ENCODE results near the gene NTSR1. TPM values are rescaled to one million over a fixed set of nuclear protein-coding genes. Genes with fewer than 3 reads are reported as not detected.
A peak's percentile ranks its signal among the peaks of the same experiment; 100 is the strongest.

NTSR1 gene
- total and polyA plus RNA-seq, 2 of the 13 experiments (the other 11 are each of a cell fraction or from before 2014, with no cell fraction given), result 0.09 to 0.12 TPM

GRCh38 chr20:62782149-62782892 lies 73.7 kb downstream of the NTSR1 start (continued):
- TF ChIP-seq HMGXB4 (CRISPR knock-in tag; IDR thresholded peaks at IDR 0.05; ENCODE audit: borderline replicate concordance in 1 of 2, low read depth in 1 of 2), result no peak
- TF ChIP-seq NRL (CRISPR knock-in tag; IDR thresholded peaks at IDR 0.05; ENCODE audit: borderline replicate concordance), result no peak
- TF ChIP-seq PREB (CRISPR knock-in tag; IDR thresholded peaks at IDR 0.05), result no peak
- TF ChIP-seq ZNF280D (CRISPR knock-in tag; IDR thresholded peaks at IDR 0.05), result no peak
- TF ChIP-seq BATF2 (CRISPR knock-in tag; IDR thresholded peaks at IDR 0.05), result no peak
- TF ChIP-seq CCDC6 (CRISPR knock-in tag; IDR thresholded peaks at IDR 0.05), result no peak
- TF ChIP-seq ZNF207 (IDR thresholded peaks at IDR 0.05; ENCODE audit: borderline replicate concordance), result no peak
- no peak for TF ChIP-seq WIZ (CRISPR knock-in tag; IDR thresholded peaks at IDR 0.05)
- no peak for TF ChIP-seq U2AF2 (IDR thresholded peaks at IDR 0.05; ENCODE audit: low read depth, low read length)
- TF ChIP-seq FOSL1 (CRISPR knock-in tag; IDR thresholded peaks at IDR 0.05; ENCODE audit: borderline replicate concordance), result no peak
- no peak for TF ChIP-seq ZBTB34 (CRISPR knock-in tag; IDR thresholded peaks at IDR 0.05)
- no peak for TF ChIP-seq TSC22D2 (CRISPR knock-in tag; IDR thresholded peaks at IDR 0.05; ENCODE audit: borderline replicate concordance)
- no peak for TF ChIP-seq ZMYM2 (CRISPR knock-in tag; IDR thresholded peaks at IDR 0.05)
- no peak for TF ChIP-seq ZNF713 (CRISPR knock-in tag; IDR thresholded peaks at IDR 0.05)
- no peak for TF ChIP-seq ZNF280B (CRISPR knock-in tag; IDR thresholded peaks at IDR 0.05; ENCODE audit: borderline replicate concordance)
- TF ChIP-seq GLI4 (CRISPR knock-in tag; IDR thresholded peaks at IDR 0.05; ENCODE audit: borderline replicate concordance), result no peak
- TF ChIP-seq ZNF768 (CRISPR knock-in tag; IDR thresholded peaks at IDR 0.05), result peak; percentile 48; the same call in 1 of the 2 replicates
- TF ChIP-seq ZNF850 (CRISPR knock-in tag; conservative IDR thresholded peaks at IDR 0.05), result no peak
